H1 (cell line): ENCODE results near the gene SERINC4. TPM values are rescaled to one million over a fixed set of nuclear protein-coding genes. Genes with fewer than 3 reads are reported as not detected.
A peak's percentile ranks its signal among the peaks of the same experiment; 100 is the strongest.

Experiments
- ATF2 ChIP-seq: IDR thresholded peaks from 2 replicates; pipeline ENCODE4 v1.6.1; 2012; ENCODE audit warnings: low read length, inconsistent platforms
- BACH1 ChIP-seq: IDR thresholded peaks from 2 replicates; pipeline ENCODE4 v1.6.1; 2012; ENCODE audit warnings: low read length, improper control_type of control experiment
- CBX8 ChIP-seq: fragments of 300-800, 300-1000 bp; sonication (generic); IDR thresholded peaks from 2 replicates; pipeline ENCODE4 v1.7.1; 2016; ENCODE audit warnings: low read depth, low read length, borderline replicate concordance
- CEBPB ChIP-seq: IDR thresholded peaks from 2 replicates; pipeline ENCODE4 v1.6.1; 2012; ENCODE audit warnings: low read depth, low read length
- CTCF ChIP-seq, 3 experiments: IDR thresholded peaks; 1 replicate in 2 of 3; 2 replicates in 1 of 3; pipeline versions ENCODE4 v1.5.1 to v1.6.1; 2011; ENCODE audit warnings: low read length in 3 of 3, mild to moderate bottlenecking in 3 of 3, inconsistent platforms in 2 of 3, low read depth in 1 of 3, moderate library complexity in 1 of 3; ENCODE audit not compliant: insufficient read depth in 1 of 3; ENCODE audit errors: control extremely low read depth in 1 of 3
- E2F6 ChIP-seq: IDR thresholded peaks from 2 replicates; pipeline ENCODE4 v1.6.1; 2012; ENCODE audit warnings: inconsistent platforms
- EGR1 ChIP-seq: IDR thresholded peaks from 2 replicates; pipeline ENCODE4 v1.6.1; 2011; ENCODE audit warnings: low read depth, low read length, borderline replicate concordance
- GABPA ChIP-seq: IDR thresholded peaks from 2 replicates; pipeline ENCODE4 v1.6.1; 2011; ENCODE audit warnings: mild to moderate bottlenecking, low read length, moderate library complexity, borderline replicate concordance; ENCODE audit not compliant: insufficient read depth
- GTF2F1 ChIP-seq: IDR thresholded peaks from 2 replicates; pipeline ENCODE4 v1.6.1; 2012; ENCODE audit warnings: low read depth, low read length, improper control_type of control experiment, borderline replicate concordance
- JUN ChIP-seq: IDR thresholded peaks from 2 replicates; pipeline ENCODE4 v1.6.1; 2011; ENCODE audit warnings: low read depth, mild to moderate bottlenecking, improper control_type of control experiment, low read length
- KDM1A ChIP-seq: fragments of 200-600, 300-600 bp; sonication (generic); IDR thresholded peaks from 2 replicates; pipeline ENCODE4 v1.7.1; 2016; ENCODE audit warnings: mild to moderate bottlenecking, low read length, borderline replicate concordance
- KDM5A ChIP-seq: fragments of 200-600 bp; IDR thresholded peaks from 2 replicates; pipeline ENCODE4 v1.7.1; 2012; ENCODE audit warnings: mild to moderate bottlenecking, low read length, inconsistent platforms, mixed read lengths
- MAFK ChIP-seq: IDR thresholded peaks from 2 replicates; pipeline ENCODE4 v1.6.1; 2012; ENCODE audit warnings: low read depth, mild to moderate bottlenecking, improper control_type of control experiment, low read length
- POLR2AphosphoS5 ChIP-seq: IDR thresholded peaks from 2 replicates; pipeline ENCODE4 v1.6.1; 2011; ENCODE audit warnings: low read depth, low read length
- POU5F1 ChIP-seq: IDR thresholded peaks from 2 replicates; pipeline ENCODE4 v1.6.1; 2011; ENCODE audit warnings: low read depth, mild to moderate bottlenecking, low read length, moderate library complexity
- RNF2 ChIP-seq: fragments of 200-900, 300-1000 bp; sonication (generic); IDR thresholded peaks from 2 replicates; pipeline ENCODE4 v1.7.1; 2016; ENCODE audit warnings: borderline replicate concordance, low read depth, mild to moderate bottlenecking, antibody characterized with exemption, low read length; ENCODE audit not compliant: poor library complexity, severe bottlenecking; ENCODE audit errors: missing control alignments
- SAP30 ChIP-seq: fragments of 300-600 bp; sonication (generic); IDR thresholded peaks from 2 replicates; pipeline ENCODE4 v1.7.1; 2012; ENCODE audit warnings: low read length, moderate library complexity, mild to moderate bottlenecking, inconsistent platforms; ENCODE audit not compliant: insufficient read depth, insufficient replicate concordance
- SRF ChIP-seq: IDR thresholded peaks from 2 replicates; pipeline ENCODE4 v1.6.1; 2011; ENCODE audit warnings: mild to moderate bottlenecking, low read depth, low read length, moderate library complexity
- YY1 ChIP-seq: IDR thresholded peaks from 2 replicates; pipeline ENCODE4 v1.6.1; 2011; ENCODE audit warnings: low read depth, mild to moderate bottlenecking, low read length
- polyA plus RNA-seq, 7 experiments: library from polyadenylated mRNA; depleted of rRNA in 3 of 7; stranded (reverse) in 5 of 7; unstranded in 2 of 7; fragments of >200 nt in 5 of 7; fragments of 200-250 nt in 2 of 7; gene quantifications; 1 replicate in 5 of 7; 2 replicates in 1 of 7; 4 replicates in 1 of 7; pipeline versions ENCODE4 v1.2.1 to v1.2.3, GENCODE V29; 2011 to 2013; ENCODE audit warnings: missing spikeins in 2 of 7, mixed read lengths in 2 of 7
- total RNA-seq: library from RNA; stranded (reverse); fragmentation: NEBNext Ultra II Directional; extraction: Animal tissue kit (Norgen Biotek cat#: 25700); gene quantifications from 2 replicates; pipeline ENCODE4 v1.2.1, GENCODE V29; 2021

Gene SERINC4
- total and polyA plus RNA-seq, 2 of the 8 experiments (the other 6 are each of a cell fraction or from before 2014, with no cell fraction given), result 0.08 TPM; not detected in 1

GRCh38 chr15:43777267-43777914 is 22.6 kb downstream of the SERINC4 start (continued):
- TF ChIP-seq KDM1A (no peak), KDM5A (no peak), EGR1 (no peak), RNF2 (no peak), SRF (no peak), ATF2 (no peak), YY1 (peak; percentile 31; the same call in 1 of the 2 replicates), E2F6 (peak; percentile 80), GABPA (no peak), MAFK (no peak), SAP30 (peak; percentile 88), CEBPB (no peak), CTCF (IDR thresholded peaks at IDR 0.05; ENCODE audit: control extremely low read depth in 1 of 3, insufficient read depth in 1 of 3, low read depth in 1 of 3, low read length in 3 of 3) (peak; percentile 68 to 92 (median 85)), BACH1 (peak; percentile 18; the same call in 1 of the 2 replicates), GTF2F1 (no peak), POLR2AphosphoS5 (no peak), POU5F1 (no peak), CBX8 (no peak), JUN (no peak)
